GM12878 (cell line): ENCODE measurements around the gene CASP8AP2. TPM values are rescaled to one million over a fixed set of nuclear protein-coding genes. Genes with fewer than 3 reads are reported as not detected.

Experiments used
- ATAC-seq: fragments of 200-7000 bp; cut with Tn5 transposase; 3 replicates; pipeline ENCODE4 v1.9.1; 2020; ENCODE audit warnings: mild to moderate bottlenecking, moderate library complexity
- BruUV-seq: library from RNA; stranded (reverse); fragments of 400-500 nt; replicated peaks from 2 replicates; lab custom pipeline; 2021; lab: Mats Ljungman, UMichigan
- CTCF ChIA-PET: fragments of 300-600 bp; sonication (Branson Sonifier 250); formaldehyde crosslinking; extraction: SDS; loops from one replicate; lab custom pipeline; 2021; ENCODE audit warnings: inconsistent platforms; lab: Yijun Ruan, JAX
- POLR2A ChIA-PET: fragments of 350-600 bp; formaldehyde crosslinking; extraction: SDS; loops from one replicate; lab custom pipeline; 2021; ENCODE audit warnings: inconsistent platforms; lab: Charles Lee
- RAD21 ChIA-PET: fragments of 300-600 bp; sonication (Branson Sonifier 250); formaldehyde crosslinking; loops from one replicate; lab custom pipeline; 2023; ENCODE audit warnings: antibody characterized with exemption; ENCODE audit not compliant: unreplicated experiment; lab: Charles Lee
- SMC1A ChIA-PET: fragments of 300-600 bp; sonication (Branson Sonifier 250); formaldehyde crosslinking; loops from one replicate; lab custom pipeline; 2023; ENCODE audit not compliant: unreplicated experiment, uncharacterized antibody; lab: Charles Lee
- DNase-seq: peaks from one replicate; pipeline ENCODE4 v3.0.0-alpha.2; 2011; ENCODE audit warnings: low read depth, low spot score
- FAIRE-seq: peaks from 3 replicates; lab custom pipeline; 2011; peaks lifted over from hg19 to GRCh38; lab: Jason Lieb, UNC
- H2AFZ ChIP-seq: 2 replicates; pipeline ENCODE4 v1.6.0; 2011; ENCODE audit warnings: low read depth, low read length, control low read depth; ENCODE audit not compliant: control insufficient read depth
- H3K27ac ChIP-seq: 2 replicates; pipeline ENCODE4 v1.5.1; 2011; ENCODE audit warnings: control low read depth; ENCODE audit not compliant: control insufficient read depth, insufficient read depth
- H3K27me3 ChIP-seq, 2 experiments: replicated peaks in 1 of 2; 2 replicates each; pipeline versions ENCODE4 v1.6.0 to v1.6.1; 2011; ENCODE audit warnings: low read length in 1 of 2; ENCODE audit not compliant: control insufficient read depth in 2 of 2, insufficient read depth in 2 of 2
- H3K36me3 ChIP-seq, 2 experiments: 2 replicates each; pipeline ENCODE4 v1.5.1; 2011; ENCODE audit warnings: low read length in 1 of 2; ENCODE audit not compliant: control insufficient read depth in 2 of 2, insufficient read depth in 2 of 2
- H3K4me1 ChIP-seq: 2 replicates; pipeline ENCODE4 v1.6.1; 2011; ENCODE audit warnings: mild to moderate bottlenecking, low read length, moderate library complexity, mixed read lengths; ENCODE audit not compliant: control insufficient read depth, insufficient read depth
- H3K4me2 ChIP-seq: 2 replicates; pipeline ENCODE4 v1.6.0; 2011; ENCODE audit warnings: control low read depth; ENCODE audit not compliant: control insufficient read depth, insufficient read depth
- H3K4me3 ChIP-seq: fragments of 200-600 bp; sonication (generic); 2 replicates; pipeline ENCODE4 v1.5.1; 2016
- H3K79me2 ChIP-seq: 2 replicates; pipeline ENCODE4 v1.6.0; 2011; ENCODE audit warnings: low read length; ENCODE audit not compliant: control insufficient read depth, insufficient read depth
- H3K9ac ChIP-seq: 2 replicates; pipeline ENCODE4 v1.8.0; 2011; ENCODE audit warnings: low read length, control low read depth, mixed read lengths; ENCODE audit not compliant: control insufficient read depth, insufficient read depth
- H3K9me3 ChIP-seq: replicated peaks from 3 replicates; pipeline ENCODE4 v1.5.1; 2011; ENCODE audit warnings: mild to moderate bottlenecking, low read length; ENCODE audit not compliant: control insufficient read depth, insufficient read depth
- H4K20me1 ChIP-seq: 2 replicates; pipeline ENCODE4 v1.6.0; 2011; ENCODE audit not compliant: control insufficient read depth, insufficient read depth
- CREB1 ChIP-seq: IDR thresholded peaks from 2 replicates; pipeline ENCODE4 v1.6.1; 2012; ENCODE audit warnings: low read depth, mild to moderate bottlenecking, inconsistent platforms
- DPF2 ChIP-seq: fragments of 450-650 bp; IDR thresholded peaks from 2 replicates; pipeline ENCODE4 v1.6.1; 2017; ENCODE audit warnings: mild to moderate bottlenecking
- IKZF1 ChIP-seq: fragments of 450-650 bp; conservative IDR thresholded peaks from 2 replicates; pipeline ENCODE4 v1.6.1; 2017; ENCODE audit warnings: antibody characterized with exemption, mild to moderate bottlenecking
- IKZF2 ChIP-seq, 2 experiments: fragments of 450-650 bp; IDR thresholded peaks; 2 replicates each; pipeline ENCODE4 v1.6.1; 2017; ENCODE audit warnings: mild to moderate bottlenecking in 2 of 2, moderate library complexity in 2 of 2
- LARP7 ChIP-seq: fragments of 450-650 bp; IDR thresholded peaks from 2 replicates; pipeline ENCODE4 v1.6.1; 2017; ENCODE audit warnings: mild to moderate bottlenecking
- MXI1 ChIP-seq: fragments of 150-350 bp; IDR thresholded peaks from 2 replicates; pipeline ENCODE4 v1.6.1; 2011; ENCODE audit warnings: low read depth, mild to moderate bottlenecking, inconsistent platforms, low read length, improper control_type of control experiment
- MYC ChIP-seq: IDR thresholded peaks from 2 replicates; pipeline ENCODE4 v1.6.1; 2011; ENCODE audit warnings: mild to moderate bottlenecking, low read length, moderate library complexity, inconsistent platforms; ENCODE audit not compliant: insufficient read depth, insufficient replicate concordance, insufficient read length, severe bottlenecking
- NFXL1 ChIP-seq: fragments of 450-650 bp; IDR thresholded peaks from 2 replicates; pipeline ENCODE4 v1.6.1; 2017; ENCODE audit warnings: antibody characterized with exemption, mild to moderate bottlenecking, borderline replicate concordance
- POLR2AphosphoS2 ChIP-seq: IDR thresholded peaks from 2 replicates; pipeline ENCODE4 v1.6.1; 2011; ENCODE audit warnings: low read depth, mild to moderate bottlenecking, low read length, improper control_type of control experiment, moderate library complexity
- POLR2AphosphoS5 ChIP-seq: IDR thresholded peaks from 2 replicates; pipeline ENCODE4 v1.6.1; 2011; ENCODE audit warnings: mild to moderate bottlenecking, low read length, inconsistent platforms
- SRF ChIP-seq, 2 experiments: IDR thresholded peaks; 2 replicates each; pipeline ENCODE4 v1.6.1; 2011; ENCODE audit warnings: low read depth in 2 of 2, low read length in 2 of 2, mild to moderate bottlenecking in 1 of 2, moderate library complexity in 1 of 2
- TAF1 ChIP-seq: IDR thresholded peaks from 2 replicates; pipeline ENCODE4 v1.6.1; 2011; ENCODE audit warnings: mild to moderate bottlenecking, low read depth, low read length, borderline replicate concordance
- TCF12 ChIP-seq: IDR thresholded peaks from 2 replicates; pipeline ENCODE4 v1.6.1; 2011; ENCODE audit warnings: low read depth, mild to moderate bottlenecking, low read length
- YY1 ChIP-seq: IDR thresholded peaks from 2 replicates; pipeline ENCODE4 v1.6.1; 2011; ENCODE audit warnings: low read depth, mild to moderate bottlenecking, low read length
- WGBS: methylation state at CpG from one replicate; pipeline ENCODE4 v1.1.6; 2016; ENCODE audit warnings: low lambda C conversion rate; ENCODE audit not compliant: insufficient replicate concordance, insufficient coverage; ENCODE audit errors: missing lambda C conversion rate; 5-methylcytosine and 5-hydroxymethylcytosine counted together
- in situ Hi-C: fragments of 300-500 bp; cut with MboI; formaldehyde crosslinking; loops from 9 replicates; pipeline ENCODE4 v1.14.3; 2018; ENCODE audit warnings: mixed read lengths
- intact Hi-C: fragments of 100-400 bp; cut with micrococcal nuclease; formaldehyde crosslinking; loops from one replicate; pipeline ENCODE4 v1.14.2; 2022; ENCODE audit not compliant: unreplicated experiment
- polyA plus RNA-seq, 11 experiments: library from polyadenylated mRNA; depleted of rRNA in 4 of 11; unstranded in 6 of 11; stranded (reverse) in 5 of 11; fragments of >200 nt; fragmentation: Nextera tagmentation in 4 of 11; fragmentation: Illumina TruSeq in 1 of 11; extraction: Ambion mirVana in 4 of 11; extraction: Trizol in 1 of 11; gene quantifications; 1 replicate in 1 of 11; 2 replicates in 10 of 11; pipeline versions ENCODE4 v1.2.1 to v1.2.3, GENCODE V29; 2011 to 2016; ENCODE audit warnings: inconsistent platforms in 2 of 11, missing spikeins in 2 of 11, low read depth in 1 of 11
- total RNA-seq, 4 experiments: library from RNA; depleted of rRNA in 3 of 4; stranded (reverse); fragments of >200 nt in 3 of 4; fragmentation: Illumina TruSeq in 1 of 4; extraction: Trizol in 1 of 4; gene quantifications; 2 replicates each; pipeline versions ENCODE4 v1.2.1 to v1.2.3, GENCODE V29; 2013 to 2021
- TF ChIP-seq, protein P1 (sequence below): IDR thresholded peaks from 2 replicates; pipeline ENCODE4 v1.6.1; 2011; ENCODE audit warnings: borderline replicate concordance, low read depth, mild to moderate bottlenecking, moderate library complexity, low read length; ENCODE audit not compliant: insufficient read depth, poor library complexity, severe bottlenecking
- TF ChIP-seq, protein P2 (sequence below): fragments of 450-650 bp; IDR thresholded peaks from 2 replicates; pipeline ENCODE4 v1.6.1; 2017; ENCODE audit warnings: low read depth, mild to moderate bottlenecking, moderate library complexity

CASP8AP2 gene
- total and polyA plus RNA-seq, 10 of the 15 experiments (the other 5 are each of a cell fraction or from before 2014, with no cell fraction given): 11.1 to 28.7 (median 17.1) TPM

- Histone ChIP-seq H3K9me3 (no peaks in the 10 kb centered on the region), H4K20me1 (no peaks in the 10 kb centered on the region), H3K4me1 (peaks cover 10% of the 10 kb centered on the region; the same call in 1 of the 2 replicates), H3K4me2 (peak within 1 kb of the TSS; percentile 95), H3K27ac (peak within 1 kb of the TSS; percentile 88), H3K36me3 (no peaks in the 10 kb centered on the region; a peak in 1 of 4 replicates), H3K9ac (peak within 1 kb of the TSS; percentile 74), H3K79me2 (peaks cover 56% of the 10 kb centered on the region), H3K27me3 (no peaks in the 10 kb centered on the region), H2AFZ (peak within 1 kb of the TSS; percentile 71), H3K4me3 (peak within 1 kb of the TSS; percentile 80)
- ATAC-seq: peak; percentile 95
- ChIA-PET SMC1A (interaction anchor here (0.8 to 2.6 kb wide), 5 partner anchors 9 to 121 kb away, joined by 3 to 20 read pairs (median 3); partner anchors contain the start of gene CASP8AP2), CTCF (interaction anchor here (0.6 to 4.4 kb wide), 14 partner anchors 8 to 658 kb away, joined by 3 to 34 read pairs (median 3); partner anchors contain the start of gene CASP8AP2), POLR2A (interaction anchor here (0.5 to 2.2 kb wide), 6 partner anchors 10 to 548 kb away, joined by 3 to 45 read pairs (median 6); partner anchors contain the start of gene CASP8AP2), RAD21 (interaction anchor here (1.3 to 2.5 kb wide), 6 partner anchors 9 to 660 kb away, joined by 3 to 20 read pairs (median 5); partner anchors contain the start of gene CASP8AP2)
- peak; percentile 96 for FAIRE-seq
- intact Hi-C loops (loop anchor here (1.0 to 10.0 kb wide), 3 partner anchors 10 to 655 kb away; partner anchors contain the start of genes CASP8AP2 and UBE2J1), in situ Hi-C loops (no loop called here)
- under 1% methylated on average over 62 of the region's 65 CpGs for WGBS
- peak; percentile 73 for DNase-seq
- BruUV-seq: TSS peak; percentile 63
- TF ChIP-seq IKZF2 (IDR thresholded peaks at IDR 0.05): peak; percentile 55 to 60; a peak in 2 of 4 replicates
- peak; percentile 86 for TF ChIP-seq POLR2AphosphoS5
- TF ChIP-seq CREB1: peak; percentile 99
- peak; percentile 88 for TF ChIP-seq LARP7
- TF ChIP-seq TCF12: 0 out of 2 replicates have a peak, but pooled peaks have one; percentile 9
- TF ChIP-seq MYC: peak; percentile 81
- peak; percentile 62 for TF ChIP-seq DPF2
- TF ChIP-seq, protein P1, sequence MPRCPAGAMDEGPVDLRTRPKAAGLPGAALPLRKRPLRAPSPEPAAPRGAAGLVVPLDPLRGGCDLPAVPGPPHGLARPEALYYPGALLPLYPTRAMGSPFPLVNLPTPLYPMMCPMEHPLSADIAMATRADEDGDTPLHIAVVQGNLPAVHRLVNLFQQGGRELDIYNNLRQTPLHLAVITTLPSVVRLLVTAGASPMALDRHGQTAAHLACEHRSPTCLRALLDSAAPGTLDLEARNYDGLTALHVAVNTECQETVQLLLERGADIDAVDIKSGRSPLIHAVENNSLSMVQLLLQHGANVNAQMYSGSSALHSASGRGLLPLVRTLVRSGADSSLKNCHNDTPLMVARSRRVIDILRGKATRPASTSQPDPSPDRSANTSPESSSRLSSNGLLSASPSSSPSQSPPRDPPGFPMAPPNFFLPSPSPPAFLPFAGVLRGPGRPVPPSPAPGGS: peak; percentile 44
- TF ChIP-seq IKZF1: peak; percentile 88
- peak; percentile 86 for TF ChIP-seq TAF1
- no peak for TF ChIP-seq NFXL1
- TF ChIP-seq, protein P2, sequence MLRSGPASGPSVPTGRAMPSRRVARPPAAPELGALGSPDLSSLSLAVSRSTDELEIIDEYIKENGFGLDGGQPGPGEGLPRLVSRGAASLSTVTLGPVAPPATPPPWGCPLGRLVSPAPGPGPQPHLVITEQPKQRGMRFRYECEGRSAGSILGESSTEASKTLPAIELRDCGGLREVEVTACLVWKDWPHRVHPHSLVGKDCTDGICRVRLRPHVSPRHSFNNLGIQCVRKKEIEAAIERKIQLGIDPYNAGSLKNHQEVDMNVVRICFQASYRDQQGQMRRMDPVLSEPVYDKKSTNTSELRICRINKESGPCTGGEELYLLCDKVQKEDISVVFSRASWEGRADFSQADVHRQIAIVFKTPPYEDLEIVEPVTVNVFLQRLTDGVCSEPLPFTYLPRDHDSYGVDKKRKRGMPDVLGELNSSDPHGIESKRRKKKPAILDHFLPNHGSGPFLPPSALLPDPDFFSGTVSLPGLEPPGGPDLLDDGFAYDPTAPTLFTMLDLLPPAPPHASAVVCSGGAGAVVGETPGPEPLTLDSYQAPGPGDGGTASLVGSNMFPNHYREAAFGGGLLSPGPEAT: peak; percentile 86
- TF ChIP-seq POLR2AphosphoS2: peak; percentile 51; the same call in 1 of the 2 replicates
- peak in 1 of 2 experiments; percentile 83; a peak in 1 of 4 replicates for TF ChIP-seq SRF (IDR thresholded peaks at IDR 0.05; ENCODE audit: low read depth in 2 of 2, low read length in 2 of 2)
- peak; percentile 76 for TF ChIP-seq YY1
- peak; percentile 99 for TF ChIP-seq MXI1
These were observed 10.1 kb upstream of the CASP8AP2 start, which contains the start of gene MDN1 for GRCh38 chr6:89819336-89820130. Gene MDN1, minus strand, starts transcription at chr6:89819794. Its CDS starts 187 bp downstream, at chr6:89819607.
